ENCODE data around the gene ZC3H12D.

DNA sequence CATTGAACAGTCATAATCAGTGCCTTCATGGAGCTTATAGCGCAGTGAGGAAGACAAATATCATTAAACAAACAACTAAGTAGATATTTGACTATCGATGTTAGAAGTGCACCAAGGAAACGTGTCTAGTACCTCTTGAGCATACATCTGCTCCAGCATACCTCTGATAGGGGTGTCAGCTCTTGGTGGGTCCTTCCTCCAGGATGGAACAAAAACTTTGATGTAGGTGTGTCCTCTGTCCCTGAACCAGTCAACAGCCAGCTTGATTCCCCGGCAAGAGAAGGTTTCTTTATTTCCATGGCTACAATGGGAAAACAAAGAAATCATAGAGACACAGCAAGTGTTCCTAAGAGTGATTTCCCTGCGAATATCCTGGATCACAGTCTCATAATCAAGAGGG is 23.1 kb downstream of the ZC3H12D start:
- no peak for TF ChIP-seq EZH2phosphoT487 (IDR thresholded peaks at IDR 0.05; ENCODE audit: low read length)
- TF ChIP-seq, protein P1, sequence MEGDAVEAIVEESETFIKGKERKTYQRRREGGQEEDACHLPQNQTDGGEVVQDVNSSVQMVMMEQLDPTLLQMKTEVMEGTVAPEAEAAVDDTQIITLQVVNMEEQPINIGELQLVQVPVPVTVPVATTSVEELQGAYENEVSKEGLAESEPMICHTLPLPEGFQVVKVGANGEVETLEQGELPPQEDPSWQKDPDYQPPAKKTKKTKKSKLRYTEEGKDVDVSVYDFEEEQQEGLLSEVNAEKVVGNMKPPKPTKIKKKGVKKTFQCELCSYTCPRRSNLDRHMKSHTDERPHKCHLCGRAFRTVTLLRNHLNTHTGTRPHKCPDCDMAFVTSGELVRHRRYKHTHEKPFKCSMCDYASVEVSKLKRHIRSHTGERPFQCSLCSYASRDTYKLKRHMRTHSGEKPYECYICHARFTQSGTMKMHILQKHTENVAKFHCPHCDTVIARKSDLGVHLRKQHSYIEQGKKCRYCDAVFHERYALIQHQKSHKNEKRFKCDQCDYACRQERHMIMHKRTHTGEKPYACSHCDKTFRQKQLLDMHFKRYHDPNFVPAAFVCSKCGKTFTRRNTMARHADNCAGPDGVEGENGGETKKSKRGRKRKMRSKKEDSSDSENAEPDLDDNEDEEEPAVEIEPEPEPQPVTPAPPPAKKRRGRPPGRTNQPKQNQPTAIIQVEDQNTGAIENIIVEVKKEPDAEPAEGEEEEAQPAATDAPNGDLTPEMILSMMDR (IDR thresholded peaks at IDR 0.05; ENCODE audit: low read length): no peak

All from MM.1S (cell line).